Glomerular visceral epithelial cell (primary cell): ENCODE data around the gene RPLP2.
A peak's percentile ranks its signal among the peaks of the same experiment; 100 is the strongest.

ENCODE experiments used
- DNase-seq: peaks from one replicate; pipeline ENCODE4 v3.0.0-alpha.2; 2016; ENCODE audit errors: extremely low spot score

The RPLP2 gene

DNA sequence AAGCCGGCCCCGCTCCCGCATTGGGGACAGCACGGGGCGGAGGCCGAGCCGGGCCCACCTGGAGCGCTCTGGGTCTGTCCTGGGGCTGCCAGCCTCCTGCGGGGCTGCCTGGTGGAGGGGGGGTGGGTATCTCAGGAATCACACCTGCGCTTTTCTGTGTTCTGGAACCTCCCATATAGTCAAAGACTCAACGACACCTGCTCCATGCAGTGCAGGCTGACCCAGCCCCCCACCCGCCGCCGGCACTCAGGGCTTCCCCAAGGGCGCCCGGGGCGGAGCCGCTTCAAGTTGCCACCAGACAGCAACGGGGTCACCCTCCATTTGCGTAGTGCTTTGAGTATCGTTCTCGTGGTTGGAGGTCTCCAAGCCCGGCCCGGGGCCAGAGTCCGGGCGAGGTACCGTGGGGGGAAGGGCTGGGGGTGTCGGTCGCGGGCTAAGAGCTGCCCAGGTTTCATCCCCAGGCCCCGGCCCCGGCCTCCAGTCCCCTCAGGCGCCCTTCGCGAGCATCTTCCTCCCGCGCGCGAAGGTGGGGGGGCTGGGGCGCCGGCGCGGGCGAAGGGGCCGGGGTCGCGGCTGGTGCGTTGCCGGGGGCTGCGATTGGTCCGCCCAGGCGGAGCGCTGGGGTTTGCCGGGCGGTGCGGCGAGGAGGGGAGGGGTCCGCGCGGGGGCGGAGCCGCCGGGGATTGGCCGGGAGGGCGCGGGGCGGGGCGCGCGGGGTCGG, 39.5 kb downstream of the RPLP2 start:
- no peak for DNase-seq

DNA sequence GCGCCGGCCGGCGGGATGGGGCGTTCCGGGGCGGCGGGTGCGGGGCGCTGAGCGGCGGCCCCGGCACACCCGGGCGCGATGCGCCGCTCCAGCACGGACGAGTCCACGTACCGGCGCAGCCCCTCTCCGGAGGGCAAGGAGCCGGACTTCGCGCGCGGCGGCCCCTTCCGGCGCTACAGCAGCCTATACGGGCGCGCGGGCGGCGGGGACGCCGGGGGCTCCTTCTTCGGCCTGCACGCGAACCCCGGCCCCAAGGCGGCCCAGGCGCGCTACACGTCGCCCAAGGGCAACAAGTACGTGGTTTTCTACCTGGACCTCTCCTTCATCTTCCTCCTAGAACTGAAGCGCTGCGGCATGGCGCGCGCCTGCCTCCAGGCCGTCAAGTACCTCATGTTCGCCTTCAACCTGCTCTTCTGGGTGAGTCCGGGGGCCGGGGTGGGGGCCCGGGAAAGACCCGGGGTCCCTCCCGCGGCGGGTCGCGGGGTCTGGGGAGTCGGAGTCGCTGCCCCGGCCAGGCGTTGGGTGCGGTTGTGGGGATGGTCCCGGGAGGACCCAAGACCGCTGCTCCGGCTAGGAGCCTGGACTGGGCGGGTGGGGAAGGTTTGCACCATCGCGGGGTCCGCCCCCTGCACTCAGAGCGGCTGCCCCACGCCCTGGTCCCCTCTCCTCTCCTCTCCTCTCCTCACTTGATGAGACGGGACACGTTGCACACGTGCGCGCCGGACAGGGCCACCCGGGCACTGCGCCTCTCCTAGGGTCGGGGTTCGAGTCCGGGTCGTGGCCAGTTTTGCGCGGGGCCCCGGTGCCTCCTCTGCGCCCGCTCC, 40.4 kb downstream of the RPLP2 start:
- DNase-seq: no peak

DNA sequence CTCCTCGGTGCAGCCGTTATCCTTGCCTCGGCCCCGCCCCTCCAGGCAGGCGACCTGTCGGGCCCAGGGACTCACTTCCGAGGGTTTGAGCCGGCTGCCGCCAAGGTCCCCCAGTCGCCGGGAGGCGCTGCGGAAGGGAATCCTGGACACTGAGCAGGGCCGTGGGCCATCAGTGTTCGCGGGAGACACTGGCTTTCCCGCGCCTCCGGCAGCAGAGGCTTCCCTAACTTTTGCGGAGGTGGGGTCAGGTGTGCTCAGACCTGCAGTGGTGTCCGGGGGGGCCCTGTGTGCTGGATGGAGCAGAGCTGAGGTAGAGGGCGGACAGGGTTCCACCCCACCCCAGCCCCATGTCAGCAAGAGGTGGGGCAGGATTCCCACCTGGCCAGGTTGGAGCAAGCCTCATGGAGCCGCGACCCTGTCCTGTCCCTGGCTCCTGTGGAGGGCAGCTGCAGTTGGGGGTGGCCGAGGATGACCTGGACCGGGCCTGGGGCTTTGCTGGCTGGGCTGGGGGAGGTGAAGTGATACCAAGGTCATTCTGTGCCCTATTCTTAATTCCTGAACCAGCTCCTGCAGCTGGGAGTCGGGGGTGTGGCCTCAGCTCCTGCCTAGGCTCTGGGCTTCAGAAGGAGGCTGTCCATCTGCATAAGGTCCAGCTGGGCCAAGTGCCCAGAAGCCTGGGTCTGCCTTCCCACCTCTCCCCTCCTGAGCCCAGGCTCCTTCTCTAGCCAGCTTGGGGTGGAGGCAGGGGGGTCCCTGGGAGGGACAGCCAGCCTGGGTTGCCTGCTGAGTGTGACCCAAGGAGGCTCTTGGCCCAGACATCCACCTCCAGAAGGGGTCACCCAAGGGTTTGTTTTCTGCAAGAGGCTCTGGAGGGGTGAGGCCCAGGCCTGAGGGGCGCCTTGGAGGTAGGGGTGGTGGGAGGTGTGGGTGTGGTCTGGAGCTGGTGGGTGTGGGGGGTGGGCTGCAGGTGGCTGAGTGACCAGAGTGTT, 41.3 kb downstream of the RPLP2 start:
- DNase-seq: no peak

DNA sequence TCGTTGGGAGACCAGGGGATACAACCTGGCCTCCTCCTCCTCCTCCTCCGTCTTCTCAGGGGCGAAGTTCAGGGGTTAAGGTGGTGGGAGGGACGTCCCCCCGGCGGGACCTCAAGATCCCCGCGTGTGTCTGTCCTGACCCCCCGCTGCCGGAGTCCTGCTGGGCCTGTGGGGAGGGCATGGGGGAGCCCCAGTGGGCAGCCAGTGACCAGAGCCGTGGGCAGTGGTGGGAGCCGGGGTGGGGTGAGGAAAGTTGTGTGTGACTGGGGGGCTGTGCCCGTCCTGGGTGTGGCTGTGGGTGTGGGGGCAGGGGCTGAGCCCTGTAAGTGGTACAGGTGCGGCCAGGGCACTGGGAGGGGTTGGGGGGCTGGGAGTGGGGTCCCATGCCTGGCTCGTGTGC, 43.0 kb downstream of the RPLP2 start:
- no peak for DNase-seq

DNA sequence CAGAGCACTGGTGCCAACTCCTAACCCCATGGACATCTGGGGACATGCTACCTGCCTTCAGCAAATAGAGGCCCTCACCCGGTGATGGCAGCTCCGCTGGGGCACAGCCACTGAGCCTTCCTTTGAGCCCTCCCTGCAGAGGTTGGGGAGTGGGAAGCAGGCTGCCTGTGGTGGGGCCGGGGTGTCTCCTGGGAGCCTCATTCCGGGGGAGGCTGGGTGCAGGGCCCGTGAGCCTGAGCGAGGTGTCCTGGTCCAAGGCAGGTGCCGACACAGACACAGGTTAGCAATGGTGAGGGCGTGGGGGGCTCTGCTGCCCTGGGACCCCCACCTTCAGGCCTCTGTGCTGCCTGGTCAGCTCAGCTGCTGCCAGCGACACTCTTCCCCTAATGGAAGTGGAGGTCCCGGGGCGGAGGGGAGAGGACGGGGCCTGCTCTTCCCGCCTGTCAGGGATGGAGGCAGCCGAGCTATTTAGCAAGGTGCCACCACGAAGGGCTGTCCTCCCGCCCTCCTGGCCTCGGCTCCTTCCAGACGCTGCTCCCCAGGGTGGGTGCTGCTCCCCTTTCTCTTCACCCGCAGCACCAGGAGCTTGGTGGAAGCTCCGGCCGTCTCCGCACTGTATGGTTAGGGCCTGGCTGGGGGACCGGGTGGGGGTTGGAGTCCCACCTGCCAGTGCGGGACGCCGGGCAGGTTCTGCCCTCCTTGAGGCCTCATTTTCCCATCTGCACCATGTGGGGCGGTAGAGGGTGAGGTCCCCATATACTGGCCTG, 44.1 kb downstream of the RPLP2 start:
- DNase-seq: no peak

DNA sequence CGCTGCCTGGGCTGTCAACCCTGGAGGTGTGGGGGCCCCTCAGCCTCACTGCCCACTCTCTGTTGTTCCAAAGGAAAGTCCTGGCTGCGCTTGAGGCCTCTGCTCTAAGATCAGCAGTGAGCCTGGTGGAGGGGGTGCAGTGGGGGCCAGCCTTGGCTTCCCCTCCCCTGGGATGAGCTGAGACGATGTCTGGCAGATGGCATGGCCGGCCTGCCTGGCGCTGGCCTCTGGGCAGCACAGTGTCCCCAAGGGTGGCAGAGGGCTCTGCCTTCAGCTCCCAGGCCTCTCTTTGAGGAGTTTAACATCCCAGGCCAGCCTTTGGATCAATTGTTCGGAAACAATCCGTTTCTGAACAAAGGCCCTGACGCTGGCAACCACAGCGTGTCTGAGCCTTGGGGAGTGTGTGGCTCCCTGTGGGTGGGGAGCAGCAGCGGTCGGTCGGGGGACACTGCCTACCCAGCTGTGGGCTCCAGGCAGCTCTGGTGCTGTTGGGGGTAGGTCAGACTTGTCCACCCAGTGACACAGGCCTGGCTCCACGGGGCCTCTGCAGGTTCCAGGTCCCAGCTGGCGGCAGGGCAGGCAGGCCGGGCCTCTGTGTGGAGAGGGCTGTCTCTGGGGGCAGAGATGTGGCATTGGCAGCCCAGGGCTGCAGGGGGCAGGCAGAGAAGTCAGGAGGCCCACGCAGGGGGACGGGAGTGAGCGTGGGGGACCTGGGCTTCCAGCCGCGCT, 45.0 kb downstream of the RPLP2 start:
- DNase-seq: no peak

DNA sequence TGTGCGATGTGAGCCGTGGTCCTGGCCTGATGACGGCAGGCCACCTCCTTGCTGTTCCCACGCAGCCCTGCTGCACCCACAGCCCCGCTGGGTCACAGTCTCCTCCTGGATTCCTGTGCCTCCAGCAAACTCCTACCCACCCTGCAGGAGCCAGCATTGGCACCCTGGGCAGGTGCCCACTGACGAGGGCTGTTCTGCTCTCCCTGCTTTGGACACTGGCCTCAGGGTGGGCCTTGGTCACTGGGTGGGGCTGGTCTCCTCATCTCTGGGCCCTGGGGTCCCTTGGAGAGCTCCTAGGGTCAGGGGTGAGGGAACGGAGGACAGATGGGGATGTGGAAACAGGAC, 45.5 kb downstream of the RPLP2 start:
- DNase-seq: no peak

DNA sequence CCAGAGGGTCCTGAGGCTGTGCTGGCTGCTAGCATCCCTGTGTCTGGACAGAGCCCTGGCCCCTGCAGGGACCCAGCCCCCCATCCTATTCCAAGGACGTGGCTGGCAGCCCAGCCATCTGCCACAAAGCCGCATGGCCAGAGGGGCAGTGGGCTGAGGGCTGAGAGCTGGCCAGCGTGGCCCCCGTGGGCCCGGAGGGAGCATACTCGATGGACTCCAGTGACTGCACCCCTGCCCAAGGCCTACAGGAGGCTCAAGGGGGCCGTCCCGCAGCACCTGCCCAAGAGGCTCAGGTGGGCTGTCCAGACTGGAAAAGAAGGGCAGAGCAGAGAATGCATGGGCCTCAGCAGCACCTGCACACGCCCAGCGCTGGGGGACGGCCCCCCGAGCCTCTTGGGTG, 46.0 kb downstream of the RPLP2 start:
- no peak for DNase-seq

DNA sequence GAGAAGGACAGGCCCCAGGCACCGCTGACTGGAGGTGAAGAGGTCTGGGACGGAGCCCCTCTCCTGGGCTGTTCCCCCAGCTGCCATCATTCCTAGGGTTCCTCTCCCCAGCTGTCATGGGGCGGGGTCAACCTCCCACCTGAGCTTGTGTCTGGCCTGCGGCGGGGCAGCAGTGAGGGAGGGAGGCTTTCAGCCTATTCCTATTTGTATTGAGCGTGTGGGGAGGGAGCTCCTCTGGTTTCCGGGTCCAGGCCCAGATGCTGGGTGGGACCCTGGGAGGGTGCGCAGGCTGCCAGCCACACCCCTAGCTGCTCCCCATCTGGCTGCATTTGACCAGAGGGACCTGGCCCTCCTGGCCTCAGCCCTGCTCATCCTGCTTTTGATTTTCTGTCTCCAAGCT, 46.6 kb downstream of the RPLP2 start:
- no peak for DNase-seq

DNA sequence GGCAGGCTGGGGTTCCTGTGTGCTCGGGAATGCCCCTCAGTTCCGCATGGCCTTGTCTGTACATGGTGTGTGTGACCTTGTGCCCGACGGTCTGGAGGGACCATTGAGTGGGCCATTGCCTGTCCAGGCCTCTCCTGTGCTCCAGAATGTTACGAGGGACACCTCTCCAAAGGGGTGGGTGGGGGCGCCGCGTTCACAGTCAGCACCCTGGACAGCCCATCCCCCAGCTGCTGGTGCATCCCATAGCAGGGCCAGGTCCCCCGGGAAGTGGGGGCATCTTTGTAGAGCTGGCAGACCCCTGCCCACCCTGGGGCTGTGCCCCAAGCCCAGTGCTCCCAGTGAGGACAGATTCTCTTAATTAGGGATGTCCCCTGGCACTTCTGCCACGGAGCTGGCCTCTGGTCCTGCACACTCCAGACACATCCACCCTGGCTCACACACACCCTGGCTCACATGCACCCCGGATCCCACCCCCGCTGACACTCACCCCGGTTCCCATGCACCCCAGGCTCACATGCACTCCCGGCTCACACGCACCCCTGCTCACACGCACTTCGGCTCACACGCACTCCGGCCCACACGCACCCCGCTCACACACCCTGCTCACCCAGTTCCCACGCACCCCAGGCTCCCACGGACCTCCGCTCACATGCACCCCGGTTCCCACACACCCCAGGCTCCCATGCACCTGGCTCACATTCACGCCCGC, 48.4 kb downstream of the RPLP2 start:
- DNase-seq: no peak

DNA sequence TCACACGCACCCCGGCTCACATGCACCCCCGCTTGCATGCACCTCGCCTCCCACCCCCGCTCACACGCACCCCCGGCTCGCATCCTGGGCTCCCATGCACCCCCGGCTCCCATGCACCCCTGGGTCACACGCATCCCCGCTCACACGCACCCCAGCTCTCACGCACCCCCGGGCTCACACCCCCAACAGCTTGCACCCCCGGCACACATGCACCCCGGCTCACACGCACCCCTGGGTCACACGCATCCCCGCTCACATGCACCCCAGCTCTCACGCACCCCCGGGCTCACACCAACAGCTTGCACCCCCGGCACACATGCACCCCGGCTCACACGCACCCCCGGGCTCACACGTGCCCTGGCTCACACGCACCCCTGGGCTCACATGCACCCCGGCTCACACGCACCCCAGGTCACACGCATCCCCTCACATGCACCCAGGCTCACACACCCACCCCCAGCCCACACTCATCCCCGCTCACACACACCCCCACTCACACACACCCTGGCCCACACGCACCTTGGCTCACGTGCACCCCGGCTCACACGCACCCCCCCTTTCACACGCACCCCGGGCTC, 49.1 kb downstream of the RPLP2 start:
- DNase-seq: no peak

DNA sequence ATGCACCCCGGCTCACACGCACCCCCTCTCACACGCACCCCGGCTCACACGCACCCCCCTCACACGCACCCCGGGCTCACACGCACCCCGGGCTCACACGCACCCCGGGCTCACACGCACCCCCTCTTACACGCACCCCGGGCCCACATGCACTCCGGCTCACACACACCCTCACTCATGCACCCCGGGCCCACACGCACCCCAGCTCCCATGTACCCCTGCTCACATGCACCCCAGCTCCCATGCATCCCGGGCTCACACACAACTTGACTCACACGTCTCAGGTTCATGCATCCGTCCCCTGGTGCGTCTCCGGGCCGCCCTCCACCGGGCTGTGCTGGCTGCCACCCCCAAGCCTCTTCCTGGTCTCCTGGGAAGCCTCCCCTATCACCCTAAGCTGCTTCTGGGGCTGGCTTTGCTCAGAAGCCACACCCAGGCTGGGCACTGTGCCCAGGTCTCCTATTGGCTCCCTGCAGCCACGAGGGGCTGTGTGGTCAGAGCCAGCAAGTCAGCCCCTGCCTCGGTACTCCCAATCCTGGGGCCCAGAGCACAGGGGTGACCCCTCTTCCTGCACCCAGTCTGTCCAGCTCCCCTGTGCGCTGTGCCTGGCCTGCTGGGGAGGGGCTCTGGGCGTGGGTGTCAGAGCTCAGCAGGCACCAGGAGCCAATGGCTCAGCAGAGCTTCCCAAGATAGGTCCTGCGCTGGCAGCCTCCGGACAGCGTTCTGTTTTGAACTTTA, 49.8 kb downstream of the RPLP2 start:
- DNase-seq: peak; percentile 51

DNA sequence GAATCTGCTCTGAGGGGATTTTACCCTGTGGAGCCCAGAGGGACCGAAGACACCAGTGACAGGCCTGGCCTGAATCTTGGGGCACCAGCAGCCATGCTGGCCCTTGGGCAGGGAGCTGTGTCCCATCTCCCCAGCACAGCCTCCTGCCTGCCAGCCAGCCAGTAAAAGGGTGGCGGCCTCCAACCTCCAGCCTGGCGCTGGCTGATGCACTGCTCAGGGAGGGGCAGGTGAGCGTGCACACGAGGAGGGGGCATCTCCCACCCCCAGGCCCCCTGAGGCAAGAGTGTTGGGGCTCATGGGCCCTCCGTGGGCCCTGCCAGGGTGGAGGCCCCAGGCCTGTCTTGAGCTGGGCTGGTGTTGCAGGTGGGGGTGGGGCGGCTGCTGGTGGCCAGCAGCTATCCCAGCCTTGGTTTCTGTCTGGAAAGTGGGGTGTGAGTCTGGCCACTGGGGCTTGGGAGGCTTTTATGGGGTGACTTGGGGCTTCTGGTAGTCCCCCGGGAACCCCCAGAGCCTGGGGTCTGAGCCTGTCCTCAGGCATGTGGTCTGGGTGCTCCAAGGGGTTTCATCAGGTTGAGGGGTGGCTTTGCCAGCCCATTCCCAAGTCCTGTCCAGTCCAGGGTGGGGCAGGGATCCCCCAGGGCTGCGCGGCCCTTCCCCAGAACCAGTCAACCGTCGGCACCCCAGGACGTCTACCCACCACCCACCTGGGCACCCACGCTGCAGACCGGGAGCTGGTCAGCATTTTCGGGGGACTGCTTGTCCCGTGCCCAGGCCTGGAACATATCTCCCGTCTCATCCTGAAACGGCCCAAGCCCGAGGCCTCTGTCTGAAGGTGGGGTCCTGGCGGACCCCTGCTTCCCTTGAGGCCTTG, 50.7 kb downstream of the RPLP2 start:
- no peak for DNase-seq

DNA sequence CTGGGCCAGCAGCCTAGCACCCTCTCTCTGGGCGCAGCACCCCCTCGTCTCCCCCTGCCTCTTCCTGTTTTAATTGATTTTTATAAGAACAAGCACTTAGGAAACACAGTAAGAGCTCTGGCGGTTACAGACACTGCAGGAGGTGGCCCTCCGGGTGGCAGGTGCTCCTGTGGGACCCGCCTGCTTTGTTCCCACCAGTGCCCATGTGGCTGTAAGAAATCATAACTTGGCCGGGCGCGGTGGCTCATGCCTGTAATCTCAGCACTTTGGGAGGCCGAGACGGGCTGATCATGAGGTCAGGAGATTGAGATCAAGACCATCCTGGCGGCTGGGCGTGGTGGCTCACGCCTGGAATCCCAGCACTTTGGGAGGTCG, 51.3 kb downstream of the RPLP2 start:
- no peak for DNase-seq

DNA sequence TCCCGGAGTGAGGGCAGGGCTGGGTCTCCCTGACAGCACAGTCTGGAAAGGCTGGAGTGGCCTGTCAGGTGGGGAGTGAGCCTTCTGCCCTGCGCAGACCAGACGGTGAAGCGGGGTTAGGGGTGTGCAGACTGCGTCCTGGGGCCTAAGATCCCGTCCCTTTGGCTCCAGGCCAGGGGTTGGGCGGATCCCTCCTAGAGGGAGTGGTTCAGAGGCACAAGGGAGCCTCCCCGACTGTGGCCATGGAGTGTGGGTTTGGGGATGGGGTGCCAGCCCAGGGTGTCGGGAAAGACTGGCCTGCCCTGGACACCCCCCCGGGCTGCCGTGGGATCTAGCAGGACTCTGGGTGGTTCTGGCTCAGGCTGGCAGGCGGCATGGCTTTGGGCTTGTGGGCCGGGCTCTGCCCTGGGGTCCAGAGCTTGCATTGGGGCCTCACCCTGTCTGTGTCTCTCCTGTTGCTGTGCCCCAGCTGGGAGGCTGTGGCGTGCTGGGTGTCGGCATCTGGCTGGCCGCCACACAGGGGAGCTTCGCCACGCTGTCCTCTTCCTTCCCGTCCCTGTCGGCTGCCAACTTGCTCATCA, 52.4 kb downstream of the RPLP2 start:
- DNase-seq: no peak
